Hepatocyte (in vitro differentiated cells): ENCODE results near the gene PLEKHG7. TPM values are rescaled to one million over a fixed set of nuclear protein-coding genes. Genes with fewer than 3 reads are reported as not detected.

Experiments used
- DNase-seq: peaks from one replicate; pipeline ENCODE4 v3.0.0-alpha.2; 2016; ENCODE audit warnings: low spot score
- H2AFZ ChIP-seq: fragments of 200-600 bp; sonication (generic); 2 replicates; pipeline ENCODE4 v1.6.0; 2016; ENCODE audit warnings: antibody characterized with exemption, mild to moderate bottlenecking
- H3K27ac ChIP-seq: fragments of 200-600 bp; sonication (generic); 2 replicates; pipeline ENCODE4 v1.5.1; 2016; ENCODE audit warnings: mild to moderate bottlenecking
- H3K27me3 ChIP-seq: fragments of 200-600 bp; sonication (generic); 2 replicates; pipeline ENCODE4 v1.6.1; 2016
- H3K36me3 ChIP-seq: fragments of 200-600 bp; sonication (generic); replicated peaks from 2 replicates; pipeline ENCODE4 v1.5.1; 2016; ENCODE audit warnings: low read depth; ENCODE audit not compliant: insufficient read depth
- H3K4me1 ChIP-seq: fragments of 200-600 bp; sonication (generic); 2 replicates; pipeline ENCODE4 v1.5.1; 2016; ENCODE audit warnings: mild to moderate bottlenecking, moderate library complexity; ENCODE audit not compliant: insufficient read depth
- H3K4me2 ChIP-seq: fragments of 200-600 bp; sonication (generic); 2 replicates; pipeline ENCODE4 v1.6.0; 2016
- H3K4me3 ChIP-seq: fragments of 200-600 bp; sonication (generic); 2 replicates; pipeline ENCODE4 v1.5.1; 2016; ENCODE audit warnings: mild to moderate bottlenecking
- H3K79me2 ChIP-seq: fragments of 200-600 bp; sonication (generic); 2 replicates; pipeline ENCODE4 v1.6.0; 2017; ENCODE audit warnings: mild to moderate bottlenecking
- H3K9me2 ChIP-seq: fragments of 200-600 bp; sonication (generic); replicated peaks from 2 replicates; pipeline ENCODE4 v1.6.0; 2017; ENCODE audit warnings: mild to moderate bottlenecking; ENCODE audit not compliant: insufficient read depth
- H3K9me3 ChIP-seq: fragments of 200-600 bp; sonication (generic); 2 replicates; pipeline ENCODE4 v1.5.1; 2016; ENCODE audit warnings: low read depth, mild to moderate bottlenecking
- H4K20me1 ChIP-seq: fragments of 200-600 bp; sonication (generic); 2 replicates; pipeline ENCODE4 v1.6.0; 2016; ENCODE audit warnings: mild to moderate bottlenecking; ENCODE audit not compliant: insufficient read depth, poor library complexity, severe bottlenecking
- EZH2 ChIP-seq: fragments of 200-600 bp; sonication (generic); IDR thresholded peaks from 2 replicates; pipeline ENCODE4 v1.6.1; 2016; ENCODE audit warnings: antibody characterized with exemption, mild to moderate bottlenecking, borderline replicate concordance
- EZH2phosphoT487 ChIP-seq: fragments of 200-600 bp; sonication (generic); IDR thresholded peaks from one replicate; pipeline ENCODE4 v1.6.1; 2018; ENCODE audit warnings: antibody characterized with exemption, mild to moderate bottlenecking, low read depth, moderate library complexity; ENCODE audit not compliant: unreplicated experiment, severe bottlenecking
- WGBS: methylation state at CpG from one replicate; pipeline ENCODE4 v1.1.6; 2016; ENCODE audit warnings: low lambda C conversion rate; ENCODE audit errors: missing lambda C conversion rate; 5-methylcytosine and 5-hydroxymethylcytosine counted together
- polyA plus RNA-seq: library from polyadenylated mRNA; unstranded; fragments of >200 nt; fragmentation: Nextera tagmentation; extraction: Ambion mirVana; gene quantifications from 2 replicates; pipeline ENCODE4 v1.2.1, GENCODE V29; 2016
- total RNA-seq: library from RNA; depleted of rRNA; stranded (reverse); fragments of >200 nt; gene quantifications from 2 replicates; pipeline ENCODE4 v1.2.3, GENCODE V29; 2014
- TF ChIP-seq, protein P1 (sequence below): fragments of 200-600 bp; sonication (generic); IDR thresholded peaks from 2 replicates; pipeline ENCODE4 v1.5.1; 2016; ENCODE audit warnings: antibody characterized with exemption, mild to moderate bottlenecking; ENCODE audit not compliant: poor library complexity

The PLEKHG7 gene
- total and polyA plus RNA-seq, 2 experiments from 2014 or later: 0.17 to 0.94 TPM

- TF ChIP-seq, protein P1, sequence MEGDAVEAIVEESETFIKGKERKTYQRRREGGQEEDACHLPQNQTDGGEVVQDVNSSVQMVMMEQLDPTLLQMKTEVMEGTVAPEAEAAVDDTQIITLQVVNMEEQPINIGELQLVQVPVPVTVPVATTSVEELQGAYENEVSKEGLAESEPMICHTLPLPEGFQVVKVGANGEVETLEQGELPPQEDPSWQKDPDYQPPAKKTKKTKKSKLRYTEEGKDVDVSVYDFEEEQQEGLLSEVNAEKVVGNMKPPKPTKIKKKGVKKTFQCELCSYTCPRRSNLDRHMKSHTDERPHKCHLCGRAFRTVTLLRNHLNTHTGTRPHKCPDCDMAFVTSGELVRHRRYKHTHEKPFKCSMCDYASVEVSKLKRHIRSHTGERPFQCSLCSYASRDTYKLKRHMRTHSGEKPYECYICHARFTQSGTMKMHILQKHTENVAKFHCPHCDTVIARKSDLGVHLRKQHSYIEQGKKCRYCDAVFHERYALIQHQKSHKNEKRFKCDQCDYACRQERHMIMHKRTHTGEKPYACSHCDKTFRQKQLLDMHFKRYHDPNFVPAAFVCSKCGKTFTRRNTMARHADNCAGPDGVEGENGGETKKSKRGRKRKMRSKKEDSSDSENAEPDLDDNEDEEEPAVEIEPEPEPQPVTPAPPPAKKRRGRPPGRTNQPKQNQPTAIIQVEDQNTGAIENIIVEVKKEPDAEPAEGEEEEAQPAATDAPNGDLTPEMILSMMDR: no peak
- TF ChIP-seq EZH2phosphoT487 (no peak), EZH2 (no peak)
- Histone ChIP-seq H2AFZ (no peak overlapping the region), H3K27ac (no peak overlapping the region), H3K27me3 (no peaks in the 10 kb centered on the region), H3K9me2 (no peaks in the 10 kb centered on the region), H3K4me3 (no peak overlapping the region), H3K4me1 (peaks cover 5% of the 10 kb centered on the region), H3K4me2 (no peak overlapping the region), H3K79me2 (no peaks in the 10 kb centered on the region), H4K20me1 (no peaks in the 10 kb centered on the region), H3K36me3 (no peaks in the 10 kb centered on the region), H3K9me3 (no peaks in the 10 kb centered on the region)
- WGBS: 86% methylated on average over 1 of the region's 1 CpG
- DNase-seq: no peak
Measured at GRCh38 chr12:92701441-92701840, 1.3 kb upstream of the PLEKHG7 start.

DNA sequence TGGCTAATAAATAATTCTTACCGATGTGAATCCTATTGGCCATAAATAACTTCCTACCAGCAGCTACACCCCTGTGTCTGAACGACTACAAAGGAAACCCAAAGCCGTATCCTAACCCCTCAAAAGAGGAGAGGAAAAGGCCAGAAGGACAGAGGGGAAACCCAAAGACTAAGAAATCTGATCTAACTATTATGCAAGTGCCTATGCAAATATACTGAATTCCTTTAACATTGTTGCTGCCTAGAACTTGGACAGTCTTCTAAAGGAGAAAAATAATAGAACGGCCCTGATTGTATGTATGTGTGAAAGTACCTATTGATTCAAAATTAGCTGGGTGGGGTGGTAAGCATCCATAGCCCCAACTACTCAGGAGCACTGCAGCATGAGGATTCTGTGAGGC, 997 bp downstream of the PLEKHG7 start:
- TF ChIP-seq EZH2phosphoT487 (no peak), EZH2 (no peak)
- TF ChIP-seq, protein P1: no peak
- H3K27ac ChIP-seq: peak overlapping the region; percentile 87
- H3K27me3 ChIP-seq: no peaks in the 10 kb centered on the region

GRCh38 chr12:92706594-92706993, 3.8 kb downstream of the PLEKHG7 start:
- WGBS: 96% methylated on average over 7 of the region's 7 CpGs
- Histone ChIP-seq H3K4me1 (peaks cover 5% of the 10 kb centered on the region), H3K27ac (no peak overlapping the region), H3K4me2 (no peak overlapping the region), H3K9me2 (no peaks in the 10 kb centered on the region), H3K4me3 (no peak overlapping the region), H4K20me1 (no peaks in the 10 kb centered on the region), H3K27me3 (no peaks in the 10 kb centered on the region), H3K9me3 (no peaks in the 10 kb centered on the region), H3K79me2 (no peaks in the 10 kb centered on the region), H3K36me3 (no peaks in the 10 kb centered on the region), H2AFZ (no peak overlapping the region)
- DNase-seq: no peak
- TF ChIP-seq EZH2phosphoT487 (no peak), EZH2 (no peak)
- TF ChIP-seq, protein P1: no peak

More for the DNA sequence above, 997 bp downstream of the PLEKHG7 start:
- Histone ChIP-seq H3K9me3 (no peaks in the 10 kb centered on the region), H3K4me2 (no peak overlapping the region), H4K20me1 (no peaks in the 10 kb centered on the region), H3K4me3 (no peak overlapping the region), H3K4me1 (peaks cover 5% of the 10 kb centered on the region), H3K79me2 (no peaks in the 10 kb centered on the region), H2AFZ (no peak overlapping the region), H3K9me2 (no peaks in the 10 kb centered on the region), H3K36me3 (no peaks in the 10 kb centered on the region)
- DNase-seq: no peak
- WGBS: 90% methylated on average over 4 of the region's 4 CpGs

- Histone ChIP-seq H2AFZ (no peak overlapping the region), H3K36me3 (no peaks in the 10 kb centered on the region), H3K79me2 (no peaks in the 10 kb centered on the region), H3K9me3 (no peaks in the 10 kb centered on the region), H3K9me2 (no peaks in the 10 kb centered on the region), H4K20me1 (no peaks in the 10 kb centered on the region), H3K27ac (no peak overlapping the region), H3K4me3 (no peak overlapping the region), H3K27me3 (no peaks in the 10 kb centered on the region), H3K4me1 (no peaks in the 10 kb centered on the region), H3K4me2 (no peak overlapping the region)
- no peak for TF ChIP-seq EZH2phosphoT487
- TF ChIP-seq, protein P1: no peak
- TF ChIP-seq EZH2: no peak
- 88% methylated on average over 1 of the region's 1 CpG for WGBS
- DNase-seq: no peak
Measured at GRCh38 chr12:92707926-92708325, 5.1 kb downstream of the PLEKHG7 start.
